Stimulated activated CD4-positive, alpha-beta T cell treated with anti-CD3 and anti-CD28 coated beads, Interleukin-12 subunit alpha, Interleukin-12 subunit beta, amount 100 ng/mL, for 48 hours (primary cell): ENCODE measurements around the gene CALML6.

Source experiments
- DNase-seq, 3 donors: peaks; one replicate each; pipeline ENCODE4 v3.0.0-alpha.2; 2020; ENCODE audit warnings: low read depth in 2 of 3, low spot score in 1 of 3

CALML6 gene

DNA sequence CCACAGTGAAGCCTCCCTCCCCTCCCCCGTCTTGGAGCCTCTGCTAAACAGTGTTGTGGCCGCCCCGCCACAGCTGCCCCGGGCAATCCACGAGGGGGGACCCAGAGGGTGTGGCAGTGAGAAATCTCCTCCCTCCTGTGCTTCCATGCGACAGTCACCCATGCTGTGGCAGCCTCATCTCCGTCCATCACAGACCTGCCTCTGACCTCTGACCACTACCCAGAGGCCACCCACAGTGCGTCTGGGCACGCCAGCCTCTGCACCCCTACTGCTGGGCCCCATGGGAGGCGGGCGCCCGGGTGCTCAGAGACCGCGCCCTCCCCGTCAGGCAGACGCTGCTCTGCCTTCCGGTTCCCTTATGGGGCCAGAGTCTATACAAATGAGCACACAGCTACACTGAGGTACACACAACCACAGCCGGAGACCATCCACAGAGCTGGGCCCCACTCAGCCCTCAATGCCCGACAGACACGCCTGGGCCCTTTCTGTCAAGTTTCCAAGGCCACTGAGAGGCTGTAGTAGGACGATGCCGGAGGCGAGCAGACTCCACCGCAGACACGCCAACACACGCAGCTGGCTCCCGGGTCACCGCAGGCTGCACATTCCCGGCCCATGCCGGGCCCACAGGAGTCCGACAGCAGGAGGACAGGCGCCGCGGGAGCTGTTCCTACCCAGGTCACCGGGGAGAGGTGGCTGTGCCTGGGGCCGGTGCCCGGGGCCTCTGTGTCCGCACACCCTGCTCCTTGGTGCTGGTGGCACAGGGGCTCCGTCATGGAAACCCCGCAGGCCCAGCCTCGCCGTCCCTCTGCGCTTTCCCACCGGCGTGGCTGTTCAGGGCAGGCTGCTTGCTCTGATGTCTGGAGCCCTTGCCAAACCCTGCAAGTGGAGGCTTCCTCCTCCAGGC lies 27.9 kb downstream of the CALML6 start:
- no peak for DNase-seq

GRCh38 chr1:1943834-1944570 lies 28.9 kb downstream of the CALML6 start:
- DNase-seq = peak; percentile 24 to 65 (median 49)

- DNase-seq = no peak
Observed at GRCh38 chr1:1945782-1946393, 30.8 kb downstream of the CALML6 start.

DNA sequence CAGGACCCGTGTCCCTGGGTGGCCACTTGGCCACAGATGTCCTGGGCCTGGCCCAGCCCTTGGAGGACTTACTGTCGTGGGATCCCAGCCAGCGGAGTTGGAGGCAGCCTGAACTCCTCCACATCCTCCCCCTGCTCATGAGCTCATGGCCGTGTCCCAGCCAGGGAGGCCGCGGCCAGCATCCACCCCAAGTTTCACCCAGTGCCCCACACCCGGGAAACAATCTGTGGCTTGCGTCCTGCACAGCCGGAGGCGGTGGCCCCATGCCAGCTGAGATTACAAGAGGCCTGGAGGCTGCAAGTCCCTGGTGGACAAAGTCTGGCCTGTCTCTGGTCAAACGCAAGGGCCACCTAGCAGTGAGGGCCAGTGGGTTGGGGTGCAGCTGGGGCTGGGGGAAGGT lies 31.5 kb downstream of the CALML6 start:
- no peak for DNase-seq

- no peak for DNase-seq
Observed at GRCh38 chr1:1947493-1947892, 32.4 kb downstream of the CALML6 start.

DNA sequence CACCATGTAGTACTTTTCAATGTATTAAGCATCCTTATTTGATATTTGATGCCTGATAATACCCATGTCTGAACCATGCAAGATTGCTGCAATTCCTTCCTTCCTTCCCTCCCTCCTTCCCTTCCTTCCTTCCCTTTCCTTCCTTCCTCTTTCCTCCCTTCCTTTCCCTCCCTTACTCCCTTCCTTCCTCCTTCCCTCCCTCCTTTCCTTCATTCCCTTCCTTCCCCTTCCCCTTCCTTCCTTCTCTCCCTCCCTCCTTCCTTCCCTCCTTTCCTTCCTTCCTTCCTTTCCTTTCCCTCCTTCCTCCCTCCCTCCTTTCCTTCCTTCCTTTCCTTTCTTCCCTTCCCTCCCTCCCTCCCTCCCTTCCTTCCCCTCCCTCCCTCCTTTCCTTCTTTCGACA lies 33.7 kb downstream of the CALML6 start:
- DNase-seq = no peak

DNA sequence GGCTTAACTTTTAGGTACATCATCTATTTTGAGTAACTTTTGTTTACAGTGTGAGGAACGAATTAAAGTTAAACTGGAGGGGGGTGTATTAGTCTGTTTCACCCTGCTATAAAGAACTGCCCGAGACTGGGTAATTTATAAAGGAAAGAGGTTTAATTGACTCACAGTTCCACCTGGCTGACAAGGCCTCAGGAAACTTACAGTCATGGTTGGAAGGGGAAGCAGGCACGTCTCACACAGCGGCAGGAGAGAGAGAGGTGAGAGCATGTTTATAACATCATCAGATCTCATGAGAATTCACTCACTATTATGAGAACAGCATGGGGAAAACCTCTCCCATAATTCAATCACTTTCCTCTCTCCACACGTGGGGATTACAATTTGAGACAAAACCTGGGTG lies 35.9 kb downstream of the CALML6 start:
- DNase-seq = no peak

GRCh38 chr1:1954015-1954414 lies 39.0 kb downstream of the CALML6 start:
- no peak for DNase-seq

- peak; percentile 16 to 24 (median 20) for DNase-seq
Observed at GRCh38 chr1:1954831-1955441, 39.9 kb downstream of the CALML6 start.

GRCh38 chr1:1955621-1956094 lies 40.6 kb downstream of the CALML6 start:
- DNase-seq = no peak

DNA sequence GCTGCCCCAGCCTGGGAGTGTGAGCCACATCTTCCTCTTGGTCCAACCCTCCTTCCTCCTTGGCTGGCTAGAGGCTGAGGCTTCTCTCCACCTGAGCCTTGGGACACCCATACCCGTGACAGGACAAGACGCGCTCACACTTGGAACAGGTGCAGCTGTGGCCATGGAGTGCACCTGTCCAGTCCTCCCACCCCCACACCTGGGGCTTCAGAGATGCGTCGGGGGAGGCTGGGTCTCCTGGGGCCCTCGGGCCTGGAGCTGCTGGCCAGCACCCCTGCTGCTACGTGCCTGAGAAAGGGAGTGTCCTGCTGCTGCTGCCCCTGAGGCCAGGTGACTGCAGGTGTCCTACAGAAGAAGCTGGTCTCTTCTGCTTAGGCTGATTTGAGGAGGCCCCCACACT lies 41.0 kb downstream of the CALML6 start:
- no peak for DNase-seq

DNA sequence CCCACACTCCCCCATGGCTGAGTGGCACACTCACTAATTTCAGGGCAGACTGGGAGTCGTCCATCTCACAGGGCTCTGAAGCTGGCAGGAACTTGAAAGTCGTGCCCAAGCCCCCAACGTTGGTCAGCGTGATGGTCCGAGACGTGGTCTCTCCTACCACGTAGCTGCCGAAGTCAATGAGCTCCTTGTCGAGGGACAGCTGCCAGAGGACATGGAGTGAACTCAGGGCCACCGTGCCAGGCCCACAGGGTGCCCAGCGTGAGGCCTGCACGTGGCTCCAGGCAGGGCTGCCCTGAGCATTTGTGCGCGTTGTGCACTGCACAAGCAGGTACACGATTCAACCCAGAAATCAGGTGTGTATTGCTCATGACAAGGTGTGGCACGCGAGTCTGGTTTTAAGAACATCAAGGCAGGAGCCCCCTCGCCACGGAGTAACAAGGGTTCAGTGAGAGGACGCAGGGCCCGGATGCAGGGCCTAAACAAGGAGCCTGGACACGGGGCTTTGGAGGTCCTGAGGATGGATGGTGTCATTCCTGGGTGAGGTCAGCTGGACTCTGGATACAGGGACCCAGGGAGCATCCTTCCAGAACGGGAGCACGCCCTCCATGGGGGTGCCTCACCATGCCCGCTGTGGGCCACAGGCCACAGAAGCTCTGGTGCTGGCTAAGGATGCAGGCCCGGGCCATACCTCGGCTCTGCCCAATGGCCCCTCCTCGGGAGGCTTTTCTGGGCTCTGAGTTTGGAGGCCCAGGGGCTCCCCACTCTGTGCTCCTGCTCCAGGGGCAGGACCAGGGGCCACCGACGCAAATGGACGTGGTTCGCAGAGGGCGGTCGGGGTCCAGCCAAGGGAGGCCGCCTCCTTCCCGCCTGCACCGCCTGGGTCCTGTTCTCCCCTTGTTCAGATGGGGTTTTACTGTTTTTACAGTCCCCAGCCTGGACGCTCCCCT lies 41.8 kb downstream of the CALML6 start:
- DNase-seq = no peak

DNA sequence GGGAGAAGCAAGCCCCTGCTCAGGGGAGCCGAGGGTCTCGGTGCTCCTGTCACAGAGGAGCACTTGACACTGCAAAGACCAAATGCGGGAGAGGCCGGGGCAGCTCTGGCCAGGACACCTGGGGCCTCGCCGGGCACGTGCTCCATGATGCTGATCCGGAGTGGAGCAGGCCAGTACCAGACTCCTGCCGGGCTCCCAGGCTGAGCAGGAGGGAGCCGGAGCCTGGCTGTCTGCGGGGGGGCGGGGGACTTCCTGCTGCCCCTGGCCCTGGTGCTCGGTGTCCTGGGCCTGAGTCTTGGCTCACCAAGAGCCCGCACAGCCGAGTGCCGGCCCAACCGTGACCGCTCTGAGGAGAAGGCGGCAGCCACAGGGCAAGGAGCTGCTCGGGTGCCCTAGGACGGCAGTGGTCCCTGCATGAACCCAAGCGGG lies 42.5 kb downstream of the CALML6 start:
- DNase-seq = no peak

GRCh38 chr1:1958071-1958541 lies 43.0 kb downstream of the CALML6 start:
- no peak for DNase-seq

DNA sequence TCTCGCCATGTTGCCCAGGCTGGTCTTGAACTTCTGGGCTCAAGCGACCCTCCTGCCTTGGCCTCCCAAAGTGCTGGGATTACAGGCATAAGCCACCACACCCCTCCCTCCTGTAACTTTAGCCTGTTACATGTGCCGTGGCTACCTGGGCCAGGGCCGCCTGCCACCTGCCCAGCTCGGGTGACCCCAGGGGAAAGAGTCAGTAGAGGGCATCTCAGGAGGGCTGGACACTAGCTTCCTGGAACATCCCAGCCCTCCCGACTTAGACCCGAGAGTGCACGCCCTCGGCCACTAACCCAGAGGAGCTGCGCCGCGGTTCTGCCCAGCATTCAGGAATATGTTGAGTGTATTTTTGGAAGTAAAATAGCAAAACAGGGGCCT lies 44.4 kb downstream of the CALML6 start:
- no peak for DNase-seq

- peak; percentile 70 to 72 (median 70) for DNase-seq
Observed at GRCh38 chr1:1959840-1960479, 44.9 kb downstream of the CALML6 start.

GRCh38 chr1:1960480-1961196 lies 45.6 kb downstream of the CALML6 start:
- DNase-seq = no peak

DNA sequence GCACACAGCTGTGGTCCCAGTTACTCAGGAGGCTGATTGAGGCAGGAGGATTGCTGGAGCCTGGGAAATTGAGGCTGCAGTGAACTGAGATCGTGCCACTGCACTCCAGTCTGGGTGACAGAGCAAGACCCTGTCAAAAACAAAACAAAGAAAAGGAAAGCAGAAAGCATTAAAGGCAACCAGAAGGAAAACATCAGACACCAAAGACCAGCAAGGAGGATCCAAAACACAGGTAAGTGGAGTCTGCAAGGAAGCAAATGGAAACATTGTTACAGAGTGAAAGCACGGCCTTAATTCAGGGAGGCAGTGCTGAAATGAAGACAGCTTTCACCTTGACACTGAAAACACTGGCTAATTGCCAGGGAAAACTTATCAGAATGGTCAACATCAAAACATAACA lies 47.7 kb downstream of the CALML6 start:
- DNase-seq = no peak

- no peak for DNase-seq
Observed at GRCh38 chr1:1963570-1963969, 48.5 kb downstream of the CALML6 start.
